GM19452 (cell line): ENCODE data around the gene SPATS2.
"Not testable (repeated sequence)": the region's sequence is repeated elsewhere in the genome, so short reads cannot be mapped to it uniquely, and the experiment has no call there.

Experiments
- ATAC-seq: cut with Tn5 transposase; IDR thresholded peaks from one replicate; pipeline ENCODE4 v1.9.1; 2021; ENCODE audit not compliant: unreplicated experiment

Gene SPATS2

GRCh38 chr12:49367381-49368239, at the start of gene SPATS2:
Gene SPATS2, plus strand, starts transcription at chr12:49367462. Its CDS starts 93,551 bp downstream, at chr12:49461013.
- no peak for ATAC-seq

GRCh38 chr12:49320411-49321103, 46.7 kb upstream of the SPATS2 start:
- ATAC-seq = not testable (repeated sequence)

GRCh38 chr12:49322367-49322707, 44.9 kb upstream of the SPATS2 start:
- ATAC-seq = no peak

DNA sequence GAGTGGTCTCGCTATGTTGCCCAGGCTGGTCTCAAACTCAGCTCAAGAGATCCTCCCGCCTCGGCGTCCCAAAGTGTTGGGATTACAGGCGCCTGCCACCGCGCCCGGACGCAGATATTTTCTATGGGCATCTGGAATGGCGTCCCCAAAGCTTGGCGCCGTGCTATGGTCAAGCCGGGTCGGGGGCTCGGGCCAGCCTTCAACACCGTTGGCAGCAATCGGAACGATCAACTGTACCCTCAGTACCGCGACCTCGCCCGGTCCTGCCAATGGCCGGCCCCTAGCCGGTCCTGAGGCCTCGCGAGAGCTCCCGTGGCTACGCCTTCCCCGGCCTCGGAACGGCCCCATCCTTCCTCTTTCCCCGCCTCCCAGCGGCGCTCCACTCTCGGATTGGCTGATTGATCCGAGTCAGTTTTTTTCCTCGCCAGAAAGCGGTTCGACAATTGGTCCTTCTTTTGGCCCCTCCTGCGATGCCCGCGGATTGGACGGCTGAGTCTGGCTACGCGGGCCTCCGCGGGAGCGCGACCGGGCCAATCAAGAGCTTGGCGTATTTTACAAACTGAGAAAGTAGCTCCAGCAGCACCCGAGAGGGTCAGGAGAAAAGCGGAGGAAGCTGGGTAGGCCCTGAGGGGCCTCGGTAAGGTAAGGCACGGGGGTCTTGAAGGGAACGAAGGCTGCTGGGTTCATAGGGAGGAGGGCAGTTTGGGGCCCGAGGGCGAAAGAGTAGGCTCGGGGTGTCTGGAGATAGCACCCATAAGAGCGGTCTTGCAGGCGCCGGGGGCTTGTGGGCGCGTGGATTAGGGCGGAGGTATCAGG, 44.3 kb upstream of the SPATS2 start, which contains the start of gene TROAP:
TSS of gene TROAP (plus strand) at position 548 of the 816 bp plus-strand sequence. CDS start 354 bp downstream, outside the sequence.
- peak; percentile 98 for ATAC-seq

DNA sequence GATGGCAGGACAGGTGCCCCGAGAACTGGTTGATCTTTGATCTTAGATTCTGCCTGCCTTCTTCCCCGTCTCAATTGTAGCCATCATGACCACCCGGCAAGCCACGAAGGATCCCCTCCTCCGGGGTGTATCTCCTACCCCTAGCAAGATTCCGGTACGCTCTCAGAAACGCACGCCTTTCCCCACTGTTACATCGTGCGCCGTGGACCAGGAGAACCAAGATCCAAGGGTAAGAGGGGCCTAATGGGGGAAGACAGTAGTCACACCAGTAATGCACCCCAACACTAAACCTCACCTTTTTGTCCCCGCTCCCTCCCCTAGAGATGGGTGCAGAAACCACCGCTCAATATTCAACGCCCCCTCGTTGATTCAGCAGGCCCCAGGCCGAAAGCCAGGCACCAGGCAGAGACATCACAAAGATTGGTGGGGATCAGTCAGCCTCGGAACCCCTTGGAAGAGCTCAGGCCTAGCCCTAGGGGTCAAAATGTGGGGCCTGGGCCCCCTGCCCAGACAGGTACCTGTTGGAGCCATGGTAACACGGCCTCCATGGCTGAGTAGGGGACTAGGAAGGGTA, 43.7 kb upstream of the SPATS2 start:
- ATAC-seq = no peak

DNA sequence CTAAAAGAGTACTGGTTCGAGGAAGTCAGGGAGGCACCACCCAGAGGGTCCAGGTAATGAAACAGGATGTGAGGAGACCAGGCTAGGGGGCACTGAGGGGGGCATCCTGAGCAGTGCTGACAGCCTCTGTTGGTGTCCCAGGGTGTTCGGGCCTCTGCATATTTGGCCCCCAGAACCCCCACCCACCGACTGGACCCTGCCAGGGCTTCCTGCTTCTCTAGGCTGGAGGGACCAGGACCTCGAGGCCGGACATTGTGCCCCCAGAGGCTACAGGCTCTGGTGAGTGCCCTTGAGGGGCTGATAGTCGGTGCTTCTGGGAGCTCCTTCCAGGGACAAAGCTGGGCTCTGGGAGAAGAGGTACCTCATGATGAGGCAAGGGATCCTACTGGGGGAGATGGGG, 41.7 kb upstream of the SPATS2 start:
- ATAC-seq = no peak

- no peak for ATAC-seq
These were observed 39.9 kb upstream of the SPATS2 start for GRCh38 chr12:49327368-49327767.

- ATAC-seq = no peak
These were observed 39.4 kb upstream of the SPATS2 start for GRCh38 chr12:49327887-49328286.

GRCh38 chr12:49328816-49329215, 38.4 kb upstream of the SPATS2 start:
- ATAC-seq = no peak

- no peak for ATAC-seq
These were observed 37.1 kb upstream of the SPATS2 start for GRCh38 chr12:49330032-49330619.

DNA sequence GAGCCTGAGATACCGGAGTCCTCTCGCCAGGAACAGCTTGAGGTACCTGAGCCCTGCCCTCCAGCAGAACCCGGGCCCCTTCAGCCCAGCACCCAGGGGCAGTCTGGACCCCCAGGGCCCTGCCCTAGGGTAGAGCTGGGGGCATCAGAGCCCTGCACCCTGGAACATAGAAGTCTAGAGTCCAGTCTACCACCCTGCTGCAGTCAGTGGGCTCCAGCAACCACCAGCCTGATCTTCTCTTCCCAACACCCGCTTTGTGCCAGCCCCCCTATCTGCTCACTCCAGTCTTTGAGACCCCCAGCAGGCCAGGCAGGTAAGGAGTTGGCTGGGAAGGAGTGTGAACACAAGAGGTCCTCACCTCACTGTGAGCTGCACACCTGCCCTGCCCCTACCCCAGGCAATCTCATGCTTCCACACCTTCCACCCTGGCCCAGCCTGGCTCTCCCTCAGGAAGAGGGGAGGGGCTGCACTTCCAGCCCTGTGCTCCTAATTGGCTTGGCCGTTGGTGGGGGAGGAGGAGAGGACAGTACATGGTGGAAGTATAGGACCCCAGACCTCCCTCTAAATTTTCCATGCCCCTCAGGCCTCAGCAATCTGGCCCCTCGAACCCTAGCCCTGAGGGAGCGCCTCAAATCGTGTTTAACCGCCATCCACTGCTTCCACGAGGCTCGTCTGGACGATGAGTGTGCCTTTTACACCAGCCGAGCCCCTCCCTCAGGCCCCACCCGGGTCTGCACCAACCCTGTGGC, 36.5 kb upstream of the SPATS2 start:
- ATAC-seq = no peak

DNA sequence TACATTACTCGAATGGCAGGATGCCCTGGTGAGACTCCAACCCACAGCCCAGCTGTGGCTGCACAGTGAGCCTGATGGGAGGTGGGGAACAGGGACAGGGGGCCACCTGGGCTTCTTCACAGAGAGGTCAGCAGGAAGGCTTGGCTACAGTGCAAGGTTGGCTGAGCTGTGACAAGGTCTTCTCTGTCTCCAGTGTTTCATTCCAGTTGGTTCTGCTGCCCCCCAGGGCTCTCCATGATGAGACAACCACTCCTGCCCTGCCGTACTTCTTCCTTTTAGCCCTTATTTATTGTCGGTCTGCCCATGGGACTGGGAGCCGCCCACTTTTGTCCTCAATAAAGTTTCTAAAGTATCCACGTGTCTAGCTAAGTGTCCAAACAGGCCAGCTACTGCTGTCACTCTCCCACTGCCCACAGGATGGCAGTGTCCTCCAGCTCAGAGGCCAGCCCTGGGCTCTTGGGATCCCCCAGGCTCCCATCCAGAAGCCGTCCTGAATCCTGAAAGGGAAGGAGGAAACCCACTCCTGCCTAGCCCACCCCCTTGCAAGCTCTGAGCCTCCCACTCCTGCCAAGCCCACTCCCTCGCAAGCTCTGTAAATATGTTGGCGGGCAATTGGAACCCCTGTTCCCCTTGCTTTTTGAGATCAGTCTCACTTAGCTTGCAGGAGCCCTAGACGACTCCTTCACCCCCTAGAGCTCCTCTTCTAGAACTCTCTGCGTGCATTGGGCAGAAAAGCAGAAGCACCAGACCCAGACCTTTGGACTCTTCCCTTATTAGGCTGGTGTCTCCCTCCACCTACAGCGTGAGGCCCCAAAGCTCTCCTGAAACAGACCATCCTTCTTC, 35.7 kb upstream of the SPATS2 start:
- ATAC-seq = no peak

DNA sequence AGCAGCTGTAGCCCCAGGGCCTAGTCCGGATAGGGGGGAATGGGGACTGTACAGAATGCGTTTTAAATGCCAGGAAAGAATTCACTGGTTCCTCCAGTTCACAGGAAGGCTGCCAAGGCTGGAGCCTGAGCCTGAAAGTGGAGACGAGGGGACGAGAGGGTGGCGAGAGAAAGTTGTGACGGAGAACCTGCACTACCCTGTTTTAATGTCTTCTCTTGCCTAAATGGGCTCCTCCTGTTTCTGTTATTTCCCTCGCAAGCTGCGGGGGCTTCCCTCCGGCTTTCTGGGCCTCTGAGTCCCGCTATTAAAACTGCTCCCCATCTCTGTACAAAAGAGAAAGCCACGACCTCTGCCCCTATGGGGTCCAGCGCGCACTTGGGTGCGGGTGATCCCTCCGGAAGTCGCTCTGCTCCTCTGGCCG, 34.8 kb upstream of the SPATS2 start:
- ATAC-seq = no peak

DNA sequence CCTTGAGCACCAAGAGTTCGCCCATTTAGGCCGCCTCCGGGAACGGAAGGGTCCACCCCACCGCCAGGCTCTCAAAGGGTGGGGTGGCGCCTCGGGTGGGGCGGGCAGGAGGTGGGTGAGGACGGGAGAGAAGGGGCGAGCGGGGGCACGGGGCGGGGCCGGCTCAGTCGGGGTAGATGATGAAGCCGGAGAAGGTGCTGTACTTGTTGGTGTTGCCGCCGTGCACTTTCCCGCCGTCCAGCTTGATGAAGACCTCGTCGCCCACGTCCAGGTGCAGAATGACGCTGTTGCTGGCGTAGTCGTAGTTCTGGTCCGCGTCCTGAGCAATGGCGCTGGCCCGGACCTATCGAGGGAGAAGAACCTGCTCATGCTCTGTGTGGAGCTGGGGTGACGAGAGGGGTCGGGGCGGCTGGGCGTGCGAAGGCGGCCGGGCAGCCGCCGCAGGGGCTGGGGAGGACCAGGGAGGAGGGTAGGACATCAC, 34.3 kb upstream of the SPATS2 start:
- ATAC-seq = no peak

- not testable (repeated sequence) for ATAC-seq
These were observed 33.5 kb upstream of the SPATS2 start for GRCh38 chr12:49333778-49334177.

- ATAC-seq = no peak
These were observed 33.0 kb upstream of the SPATS2 start for GRCh38 chr12:49334226-49334625.

- ATAC-seq = no peak
These were observed 32.6 kb upstream of the SPATS2 start for GRCh38 chr12:49334681-49335080.

DNA sequence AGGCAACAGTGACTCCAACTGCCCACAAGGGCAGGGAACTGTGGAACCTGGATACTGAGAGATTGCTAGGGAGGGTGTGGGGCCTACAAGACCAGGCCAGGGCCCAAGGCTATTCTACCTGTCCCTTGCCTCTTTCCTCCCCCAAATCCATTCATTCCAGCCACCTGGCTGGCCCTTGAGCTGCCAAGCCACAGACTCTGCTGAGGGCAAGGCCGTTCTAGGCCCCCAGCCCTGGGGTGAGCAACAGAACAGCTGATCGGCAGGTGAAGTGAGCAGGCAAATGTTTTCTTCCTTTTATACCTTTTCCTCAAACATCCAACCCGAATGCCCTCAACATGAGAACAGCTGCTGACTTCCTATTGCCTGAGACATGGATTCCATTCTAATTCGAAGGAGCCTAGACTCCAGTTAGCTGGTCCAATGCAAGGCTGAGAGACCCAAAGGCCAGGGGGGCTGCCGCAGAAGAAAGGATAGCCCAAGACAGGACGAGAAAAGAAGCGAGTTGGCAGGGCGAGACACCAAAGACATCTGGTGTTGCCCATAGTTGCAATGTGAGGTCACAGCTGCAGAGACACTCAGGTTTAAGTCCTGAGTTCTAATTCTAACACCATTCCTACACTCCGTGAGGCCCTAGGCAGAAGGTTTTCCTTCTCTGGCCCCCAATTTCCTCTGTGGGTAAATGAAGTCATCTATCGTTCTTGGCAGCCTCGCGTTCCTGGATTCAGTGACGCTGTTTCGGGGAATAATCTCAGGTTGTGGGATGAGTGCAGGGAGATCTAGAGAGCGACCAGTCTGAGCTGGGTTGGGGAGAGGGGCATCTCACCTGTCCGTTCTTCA, 31.9 kb upstream of the SPATS2 start:
- ATAC-seq = no peak
